ENCODE measurements around the gene ATP6V1G2.
"Not testable (repeated sequence)": the region's sequence is repeated elsewhere in the genome, so short reads cannot be mapped to it uniquely, and the experiment has no call there.

Gene ATP6V1G2

GRCh38 chr6:31546339-31546957, at the start of gene ATP6V1G2:
Gene ATP6V1G2 (minus strand): TSS chr6:31546608. CDS start chr6:31546559, 49 bp downstream.
- no peaks in the 10 kb centered on the region for H3K9me3 Mint-ChIP-seq
- H3K36me3 Mint-ChIP-seq, result peaks cover 15% of the 10 kb centered on the region
- H3K4me3 Mint-ChIP-seq, result peak within 1 kb of the TSS; percentile 80
- CTCF ChIA-PET, result interaction anchor here (0.7 to 17.7 kb wide), 11 partner anchors 13 to 192 kb away, joined by 3 to 1087 read pairs (median 4); partner anchors contain the start of genes AIF1, LST1, LTB and NCR3
- H3K27me3 Mint-ChIP-seq, result no peaks in the 10 kb centered on the region
- peaks cover 68% of the 10 kb centered on the region for H3K4me1 Mint-ChIP-seq
- peak within 1 kb of the TSS; percentile 90 for H3K27ac Mint-ChIP-seq
- peak; percentile 93 for DNase-seq

- Mint-ChIP-seq H3K9me3 (no peaks in the 10 kb centered on the region), H3K4me1 (peaks cover 81% of the 10 kb centered on the region), H3K4me3 (peak overlapping the region; percentile 53), H3K27me3 (no peaks in the 10 kb centered on the region), H3K27ac (peak overlapping the region; percentile 88), H3K36me3 (peaks cover 5% of the 10 kb centered on the region)
- CTCF ChIA-PET, result interaction anchor here (0.9 to 33.1 kb wide), 4 partner anchors 15 to 51 kb away, joined by 3 to 1087 read pairs (median 392); partner anchors contain the start of genes ATP6V1G2, DDX39B, LST1 and LTA
- no peak for DNase-seq
Measured at GRCh38 chr6:31592396-31592771, 46.0 kb upstream of the ATP6V1G2 start.

GRCh38 chr6:31590691-31591090, 44.3 kb upstream of the ATP6V1G2 start:
- H3K4me1 Mint-ChIP-seq, result peaks cover 83% of the 10 kb centered on the region
- not testable (repeated sequence) for H3K27me3 Mint-ChIP-seq, H3K4me3 Mint-ChIP-seq, H3K36me3 Mint-ChIP-seq, DNase-seq, H3K9me3 Mint-ChIP-seq
- peak overlapping the region; percentile 70 for H3K27ac Mint-ChIP-seq
- CTCF ChIA-PET, result interaction anchor here (22.2 to 33.1 kb wide), 3 partner anchors 3 to 38 kb away, joined by 780 to 1087 read pairs (median 780); partner anchors contain the start of genes ATP6V1G2, LST1, LTA and LTB

- Mint-ChIP-seq H3K27me3 (no peaks in the 10 kb centered on the region), H3K36me3 (peaks cover 10% of the 10 kb centered on the region), H3K4me1 (peaks cover 89% of the 10 kb centered on the region), H3K27ac (no peak overlapping the region), H3K4me3 (peak overlapping the region; percentile 10), H3K9me3 (no peaks in the 10 kb centered on the region)
- CTCF ChIA-PET, result interaction anchor here (22.2 to 33.1 kb wide), 3 partner anchors 5 to 36 kb away, joined by 780 to 1087 read pairs (median 780); partner anchors contain the start of genes ATP6V1G2, LST1, LTA and LTB
- DNase-seq, result no peak
Measured at GRCh38 chr6:31588871-31589650, 42.7 kb upstream of the ATP6V1G2 start.

GRCh38 chr6:31587791-31588777, 41.7 kb upstream of the ATP6V1G2 start:
- Mint-ChIP-seq H3K4me3 (peak overlapping the region; percentile 70), H3K27me3 (no peaks in the 10 kb centered on the region), H3K4me1 (peaks cover 87% of the 10 kb centered on the region), H3K27ac (peak overlapping the region; percentile 91), H3K36me3 (peaks cover 10% of the 10 kb centered on the region), H3K9me3 (no peaks in the 10 kb centered on the region)
- DNase-seq, result no peak
- CTCF ChIA-PET, result interaction anchor here (22.2 to 33.1 kb wide), 3 partner anchors 6 to 35 kb away, joined by 780 to 1087 read pairs (median 780); partner anchors contain the start of genes ATP6V1G2, LST1, LTA and LTB

GRCh38 chr6:31586599-31587281, 40.3 kb upstream of the ATP6V1G2 start:
- Mint-ChIP-seq H3K4me3 (peak overlapping the region; percentile 71), H3K9me3 (no peaks in the 10 kb centered on the region), H3K27me3 (no peaks in the 10 kb centered on the region), H3K27ac (peak overlapping the region; percentile 97), H3K4me1 (peaks cover 82% of the 10 kb centered on the region), H3K36me3 (peaks cover 22% of the 10 kb centered on the region)
- peak; percentile 54 for DNase-seq
- CTCF ChIA-PET, result interaction anchor here (0.5 to 33.1 kb wide), 4 partner anchors 7 to 34 kb away, joined by 4 to 1087 read pairs (median 780); partner anchors contain the start of genes ATP6V1G2, LST1, LTA and LTB

- DNase-seq, result no peak
- peaks cover 30% of the 10 kb centered on the region for H3K36me3 Mint-ChIP-seq
Measured at GRCh38 chr6:31586008-31586407, 39.6 kb upstream of the ATP6V1G2 start, which contains the start of gene LST1. Gene LST1 (plus strand): TSS chr6:31586277. CDS start chr6:31587300, 1,023 bp downstream.

GRCh38 chr6:31585491-31585890, 39.1 kb upstream of the ATP6V1G2 start:
- peak overlapping the region; percentile 97 for H3K27ac Mint-ChIP-seq
- H3K36me3 Mint-ChIP-seq, result peaks cover 33% of the 10 kb centered on the region
- no peaks in the 10 kb centered on the region for H3K9me3 Mint-ChIP-seq
- peak overlapping the region; percentile 71 for H3K4me3 Mint-ChIP-seq
- peak; percentile 76 for DNase-seq
- no peaks in the 10 kb centered on the region for H3K27me3 Mint-ChIP-seq
- CTCF ChIA-PET, result interaction anchor here (22.2 to 33.1 kb wide), 3 partner anchors 8 to 32 kb away, joined by 780 to 1087 read pairs (median 780); partner anchors contain the start of genes ATP6V1G2, LST1, LTA and LTB
- H3K4me1 Mint-ChIP-seq, result peaks cover 70% of the 10 kb centered on the region

More at GRCh38 chr6:31586008-31586407, 39.6 kb upstream of the ATP6V1G2 start, which contains the start of gene LST1:
- Mint-ChIP-seq H3K27me3 (no peaks in the 10 kb centered on the region), H3K27ac (peak within 1 kb of the TSS; percentile 97), H3K4me3 (peak within 1 kb of the TSS; percentile 71), H3K9me3 (no peaks in the 10 kb centered on the region), H3K4me1 (peaks cover 74% of the 10 kb centered on the region)
- CTCF ChIA-PET, result interaction anchor here (0.5 to 33.1 kb wide), 4 partner anchors 8 to 33 kb away, joined by 4 to 1087 read pairs (median 780); partner anchors contain the start of genes ATP6V1G2, LST1, LTA and LTB

- peak within 1 kb of the TSS; percentile 93 for H3K4me3 Mint-ChIP-seq
- CTCF ChIA-PET, result interaction anchor here (1.0 to 33.1 kb wide), 4 partner anchors 12 to 29 kb away, joined by 3 to 1087 read pairs (median 392); partner anchors contain the start of genes ATP6V1G2, LST1, NCR3 and NFKBIL1
- H3K36me3 Mint-ChIP-seq, result peaks cover 54% of the 10 kb centered on the region
- DNase-seq, result peak; percentile 88
- H3K27me3 Mint-ChIP-seq, result no peaks in the 10 kb centered on the region
- peaks cover 72% of the 10 kb centered on the region for H3K4me1 Mint-ChIP-seq
- no peaks in the 10 kb centered on the region for H3K9me3 Mint-ChIP-seq
- peak within 1 kb of the TSS; percentile 97 for H3K27ac Mint-ChIP-seq
Measured at GRCh38 chr6:31582230-31582643, 35.8 kb upstream of the ATP6V1G2 start, which contains the start of gene LTB. Gene LTB (minus strand): TSS chr6:31582424. CDS start chr6:31582417, 7 bp downstream.

GRCh38 chr6:31581434-31582229, 35.2 kb upstream of the ATP6V1G2 start:
- Mint-ChIP-seq H3K9me3 (no peaks in the 10 kb centered on the region), H3K4me1 (peaks cover 72% of the 10 kb centered on the region), H3K27ac (peak overlapping the region; percentile 97), H3K4me3 (peak overlapping the region; percentile 93), H3K36me3 (peaks cover 58% of the 10 kb centered on the region), H3K27me3 (no peaks in the 10 kb centered on the region)
- CTCF ChIA-PET, result interaction anchor here (1.2 to 33.1 kb wide), 5 partner anchors 12 to 157 kb away, joined by 3 to 1087 read pairs (median 4); partner anchors contain the start of genes ATP6V1G2, LST1, NCR3 and NFKBIL1
- peak; percentile 51 for DNase-seq

GRCh38 chr6:31580807-31581433, 34.5 kb upstream of the ATP6V1G2 start:
- H3K4me1 Mint-ChIP-seq, result peaks cover 70% of the 10 kb centered on the region

More at GRCh38 chr6:31580807-31581433, 34.5 kb upstream of the ATP6V1G2 start:
- Mint-ChIP-seq H3K36me3 (peaks cover 66% of the 10 kb centered on the region), H3K27ac (peak overlapping the region; percentile 97), H3K27me3 (no peaks in the 10 kb centered on the region), H3K4me3 (peak overlapping the region; percentile 93), H3K9me3 (no peaks in the 10 kb centered on the region)
- DNase-seq, result peak; percentile 90
- CTCF ChIA-PET, result interaction anchor here (0.6 to 33.1 kb wide), 9 partner anchors 10 to 158 kb away, joined by 3 to 1087 read pairs (median 4); partner anchors contain the start of genes ATP6V1G2, LST1, NCR3 and NFKBIL1
